Stimulated activated CD4-positive, alpha-beta T cell treated with anti-CD3 and anti-CD28 coated beads, Interleukin-4, amount 100 ng/mL, for 24 hours (primary cell): ENCODE measurements around the gene GRID2.

Source experiments
- DNase-seq: peaks from one replicate; pipeline ENCODE4 v3.0.0-alpha.2; 2020

The GRID2 gene

DNA sequence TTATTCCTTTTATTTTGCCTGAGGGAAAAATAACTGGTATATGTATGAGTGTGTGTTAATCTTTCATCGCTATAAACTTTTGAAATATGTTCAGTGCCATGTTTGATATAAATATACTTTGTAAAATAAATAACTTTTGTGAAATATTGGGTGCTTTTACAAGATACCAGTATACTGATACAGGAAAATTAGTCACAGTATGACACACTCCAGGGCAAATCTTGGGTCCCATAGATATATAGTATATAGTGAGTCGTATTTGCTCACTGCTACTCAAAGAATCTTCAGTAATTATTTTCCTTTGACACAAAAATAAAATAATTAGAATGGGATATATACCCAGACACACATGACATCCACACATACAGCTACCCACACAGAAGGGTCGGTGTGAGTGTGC, 472.3 kb downstream of the GRID2 start:
- no peak for DNase-seq

GRCh38 chr4:92789741-92790140, 486.0 kb downstream of the GRID2 start:
- DNase-seq = no peak

GRCh38 chr4:92791871-92792440, 488.2 kb downstream of the GRID2 start:
- DNase-seq = no peak

DNA sequence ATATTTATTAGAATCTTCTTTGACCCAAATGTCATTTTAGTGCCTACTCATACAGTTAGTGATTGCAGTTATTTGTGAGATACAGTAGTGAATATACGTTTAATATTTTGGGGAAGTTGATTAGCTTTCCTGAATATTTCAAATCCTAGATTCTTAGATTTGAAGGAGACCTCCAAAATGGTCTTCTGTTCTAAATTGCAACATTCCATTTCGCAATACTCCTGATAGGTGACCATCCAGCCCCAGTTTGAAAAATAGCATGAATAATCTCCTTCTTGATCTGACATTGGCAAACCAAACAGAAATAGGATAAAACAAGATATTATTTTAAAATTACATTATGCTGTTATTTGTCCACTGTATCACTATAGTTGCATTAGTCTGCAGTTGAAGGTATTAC, 505.6 kb downstream of the GRID2 start:
- no peak for DNase-seq

GRCh38 chr4:92812652-92813051, 508.9 kb downstream of the GRID2 start:
- DNase-seq = no peak

- DNase-seq = no peak
Observed at GRCh38 chr4:92814677-92815076, 510.9 kb downstream of the GRID2 start.

DNA sequence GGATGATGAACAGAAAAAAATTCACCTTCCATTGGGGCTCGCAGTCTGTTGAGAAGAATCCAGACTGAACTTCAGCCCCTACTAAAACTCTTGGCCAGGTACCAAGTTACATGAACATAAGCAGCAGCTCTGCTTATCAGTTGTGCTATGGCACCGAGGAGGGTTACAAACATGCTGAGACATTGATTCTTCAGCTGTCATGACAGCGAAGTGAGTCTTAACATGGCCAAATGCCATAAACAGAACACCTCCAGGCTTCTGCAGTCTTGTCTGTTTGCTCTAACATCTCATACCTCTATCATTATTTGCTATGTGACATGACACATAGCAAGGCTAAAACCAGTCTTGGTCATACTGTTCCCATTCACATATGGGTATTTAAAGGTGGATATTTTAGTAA, 521.5 kb downstream of the GRID2 start:
- no peak for DNase-seq

GRCh38 chr4:92825791-92826190, 522.0 kb downstream of the GRID2 start:
- DNase-seq = no peak

- DNase-seq = no peak
Observed at GRCh38 chr4:92830771-92831170, 527.0 kb downstream of the GRID2 start.

DNA sequence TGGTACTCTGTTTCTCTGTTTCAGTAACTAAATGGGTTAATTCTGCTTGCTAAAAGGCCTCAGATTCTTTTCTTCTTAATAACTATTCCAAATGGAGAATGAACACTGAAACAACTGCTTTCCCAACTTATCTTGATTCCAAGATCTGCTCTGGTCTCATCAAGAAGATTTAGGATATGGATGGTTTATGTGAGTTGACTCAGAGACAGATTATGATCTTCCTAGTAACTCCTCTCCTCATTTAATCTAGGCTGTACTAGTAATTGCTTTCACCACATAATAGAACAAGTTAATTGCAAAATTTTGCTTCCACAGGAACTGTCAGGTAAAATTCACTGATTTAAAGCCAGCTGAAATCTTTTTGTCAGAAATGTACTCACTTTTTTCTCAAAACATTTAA, 537.1 kb downstream of the GRID2 start:
- DNase-seq = no peak

- no peak for DNase-seq
Observed at GRCh38 chr4:92843784-92844183, 540.0 kb downstream of the GRID2 start.

DNA sequence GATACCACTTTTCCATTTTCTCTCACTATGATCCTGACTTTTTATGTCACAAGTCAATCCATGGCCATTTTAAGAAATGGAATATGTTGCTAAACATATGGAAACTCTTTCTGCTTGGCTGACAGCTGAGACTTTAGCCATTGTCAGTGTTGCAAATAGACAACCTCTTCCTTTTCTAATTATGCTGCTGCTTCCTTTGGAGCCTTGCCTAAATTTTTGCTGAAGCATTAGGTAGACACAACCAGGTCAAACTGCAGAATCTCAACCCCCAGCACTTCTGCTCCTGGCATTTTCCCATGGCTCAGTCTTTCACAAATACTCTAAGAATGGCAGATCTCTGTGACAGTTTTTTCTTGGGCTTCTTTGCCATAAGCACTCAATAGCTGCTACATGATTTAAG, 543.3 kb downstream of the GRID2 start:
- no peak for DNase-seq

- no peak for DNase-seq
Observed at GRCh38 chr4:92862509-92862908, 558.7 kb downstream of the GRID2 start.

GRCh38 chr4:92864096-92864495, 560.3 kb downstream of the GRID2 start:
- no peak for DNase-seq

DNA sequence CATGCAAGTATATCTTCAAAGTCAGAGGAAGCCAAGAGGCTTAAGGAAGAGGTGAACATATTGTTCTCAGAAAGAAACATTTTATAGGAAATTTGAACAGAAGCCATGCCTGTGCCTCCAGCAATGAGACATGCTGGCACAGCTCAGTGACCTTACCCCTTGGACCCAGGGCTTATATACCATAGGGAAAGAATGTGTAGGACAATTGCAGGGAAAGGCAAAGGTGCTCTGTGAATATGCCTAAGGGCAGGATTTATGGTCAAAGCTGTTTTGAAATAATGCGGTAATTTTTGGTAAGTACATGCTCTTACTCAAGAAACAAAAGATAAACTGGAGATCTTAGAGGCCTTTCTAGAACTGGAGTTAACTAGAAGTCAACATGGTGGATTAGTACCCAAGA, 568.8 kb downstream of the GRID2 start:
- DNase-seq = no peak

DNA sequence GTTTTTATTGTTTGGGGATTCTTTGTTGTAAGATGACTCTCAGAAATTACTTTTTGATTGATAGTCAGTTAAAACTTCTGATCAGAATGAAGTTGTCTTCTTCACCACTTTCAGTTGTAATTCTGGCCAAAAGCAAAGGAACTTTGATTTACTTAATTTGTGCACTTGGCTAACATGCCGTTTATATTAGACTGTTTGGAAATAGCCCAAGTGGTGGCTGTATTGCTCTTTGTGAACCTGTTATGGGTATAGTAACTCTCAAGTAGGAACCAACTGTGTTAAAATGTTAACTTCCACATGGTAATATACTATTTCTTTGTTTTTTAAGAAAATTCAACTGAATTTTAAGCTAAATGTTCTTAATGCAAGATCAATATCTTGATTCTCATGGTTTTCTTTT, 581.9 kb downstream of the GRID2 start:
- DNase-seq = no peak

- no peak for DNase-seq
Observed at GRCh38 chr4:92952426-92952825, 648.7 kb downstream of the GRID2 start.

- DNase-seq = no peak
Observed at GRCh38 chr4:92952897-92953296, 649.1 kb downstream of the GRID2 start.

DNA sequence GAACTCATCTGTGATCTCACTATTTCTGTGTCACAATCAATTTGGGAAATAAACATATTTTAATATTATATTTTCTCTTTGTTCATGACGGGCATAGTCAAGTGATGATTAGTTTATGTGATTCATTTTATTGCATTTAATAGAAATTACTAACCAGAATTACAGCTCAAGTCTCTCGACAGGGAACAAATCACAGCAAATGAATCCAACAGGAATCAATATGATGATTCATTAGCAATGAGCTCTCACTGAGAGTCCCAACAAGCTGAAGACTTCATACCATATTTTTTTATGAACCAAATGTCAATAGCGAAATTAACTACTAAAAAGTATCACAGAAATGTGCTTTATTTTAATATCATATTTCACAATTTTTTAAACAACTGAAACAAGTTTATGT, 649.7 kb downstream of the GRID2 start:
- DNase-seq = no peak

- no peak for DNase-seq
Observed at GRCh38 chr4:92961881-92962280, 658.1 kb downstream of the GRID2 start.

GRCh38 chr4:92962831-92963230, 659.1 kb downstream of the GRID2 start:
- DNase-seq = no peak

- DNase-seq = no peak
Observed at GRCh38 chr4:92968556-92968955, 664.8 kb downstream of the GRID2 start.

DNA sequence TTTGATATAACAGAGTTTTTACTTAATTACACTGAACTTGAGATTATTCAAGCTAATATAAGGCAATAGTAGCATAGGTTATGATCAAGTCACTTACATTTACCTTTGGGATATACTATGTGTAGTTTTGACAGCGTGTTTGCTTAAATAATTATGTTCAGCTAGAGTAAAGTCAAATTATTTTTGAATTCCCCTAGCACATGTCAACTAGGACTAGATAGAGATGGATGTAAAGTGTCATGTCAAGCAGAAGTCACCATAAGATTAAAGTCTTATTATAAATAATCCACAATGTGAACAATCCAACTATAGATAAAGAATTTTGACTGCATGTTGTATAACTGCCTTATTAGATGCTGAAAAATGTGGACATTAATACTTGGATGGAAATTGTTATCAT, 665.2 kb downstream of the GRID2 start:
- no peak for DNase-seq

DNA sequence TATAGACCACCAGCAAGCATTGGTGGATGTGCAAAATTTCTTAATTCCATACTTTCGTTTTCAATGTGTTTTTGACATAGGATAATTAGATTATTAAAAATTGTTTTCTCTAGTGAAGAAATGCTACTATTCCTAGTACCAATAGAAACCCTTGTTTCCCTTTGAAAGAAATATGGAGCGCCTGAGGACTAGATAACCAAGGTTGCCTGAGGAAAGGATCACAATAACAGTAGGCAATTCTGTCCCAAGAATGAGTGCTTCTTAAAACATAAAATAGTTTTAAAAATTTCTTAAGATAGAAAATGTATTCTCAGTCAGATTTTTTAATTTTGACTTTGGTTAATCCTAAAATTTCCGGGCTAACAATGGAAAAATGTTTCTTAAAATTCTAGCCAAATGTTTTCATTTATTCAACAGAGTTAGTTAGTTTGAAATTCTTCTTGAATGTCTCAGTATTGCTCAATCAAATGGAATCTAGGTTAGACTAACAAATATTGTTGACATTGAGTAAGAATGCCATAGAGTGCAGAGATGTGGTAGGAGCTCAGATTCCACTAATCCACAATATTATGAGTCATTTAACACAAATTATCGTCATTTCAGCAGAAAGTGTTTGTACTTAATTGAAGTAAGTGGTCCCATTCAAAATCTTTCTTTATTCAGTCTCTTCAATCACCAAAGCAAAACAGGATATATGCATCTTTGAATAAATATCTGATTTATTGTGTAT, 666.0 kb downstream of the GRID2 start:
- DNase-seq = no peak

GRCh38 chr4:92970996-92971395, 667.2 kb downstream of the GRID2 start:
- no peak for DNase-seq
